Activated CD4-positive, alpha-beta T cell treated with anti-CD3 and anti-CD28 coated beads, Interleukin-2, amount 50 U/mL, for 1 hour (primary cell): ENCODE measurements around the gene MYL12A.
"Not testable (repeated sequence)": the region's sequence is repeated elsewhere in the genome, so short reads cannot be mapped to it uniquely, and the experiment has no call there.

ENCODE experiments used
- DNase-seq: peaks from one replicate; pipeline ENCODE4 v3.0.0-alpha.2; 2020

MYL12A gene

DNA sequence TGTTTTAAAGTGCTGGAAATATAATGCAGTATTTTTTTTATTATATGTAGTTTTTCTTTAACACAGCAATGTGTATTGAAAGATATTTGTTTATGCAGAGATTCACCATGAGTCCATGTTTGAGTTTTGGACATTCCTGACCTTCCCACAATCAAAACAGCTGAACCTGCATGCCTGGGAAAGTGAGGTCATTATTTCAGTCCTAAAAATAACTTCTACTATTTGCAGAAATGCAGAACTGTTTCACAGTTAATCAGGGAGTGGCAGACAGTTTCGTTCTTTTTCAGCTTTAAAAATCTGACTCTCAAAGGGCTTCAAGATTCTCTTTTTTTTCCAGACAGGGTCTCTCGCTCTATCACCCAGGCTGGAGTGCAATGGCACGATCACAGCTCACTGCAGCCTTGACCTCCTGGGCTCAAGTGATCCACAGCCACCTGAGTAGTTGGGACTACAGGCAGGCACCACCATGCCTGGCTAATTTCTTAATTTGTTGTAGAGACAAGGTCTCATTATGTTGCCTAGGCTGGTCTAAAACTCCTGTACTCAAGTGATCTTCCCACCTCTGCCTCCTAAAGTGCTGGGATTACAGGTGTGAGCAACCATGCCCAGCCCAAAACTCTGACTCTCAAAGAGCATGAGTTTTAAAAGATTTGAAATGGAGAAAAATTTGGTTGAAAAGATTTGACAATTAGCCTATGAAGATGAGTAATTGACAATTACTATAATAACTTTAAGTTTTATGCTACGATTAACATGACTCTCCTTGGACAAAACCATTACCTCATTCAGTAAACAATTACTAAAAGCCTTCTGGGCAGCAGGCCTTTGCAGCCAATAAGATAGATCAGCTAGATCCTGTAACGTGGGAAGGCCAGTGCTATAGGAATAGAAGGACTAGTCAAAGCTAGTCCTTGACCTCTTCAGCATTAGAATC lies 9.4 kb downstream of the MYL12A start:
- DNase-seq, result no peak

- DNase-seq, result no peak
These were observed 10.1 kb downstream of the MYL12A start for GRCh38 chr18:3257627-3258120.

DNA sequence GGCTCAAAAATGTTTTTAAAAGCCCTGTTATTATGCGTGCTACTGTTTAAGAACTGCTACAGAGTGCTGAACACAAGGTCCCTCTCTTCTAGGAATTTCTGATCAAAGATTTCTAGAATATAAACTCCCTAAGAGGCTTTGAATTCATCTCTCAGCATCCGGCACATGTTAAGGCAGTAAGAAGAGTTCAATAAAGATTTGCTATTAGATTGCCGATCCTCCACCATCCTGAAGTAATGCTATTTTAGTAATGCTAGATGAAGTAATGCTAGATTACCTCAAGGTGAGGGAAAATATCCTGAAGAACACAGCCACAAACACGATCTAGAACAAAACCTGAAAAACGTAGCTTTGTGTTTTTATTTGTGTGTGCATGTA lies 13.4 kb downstream of the MYL12A start:
- DNase-seq, result no peak

GRCh38 chr18:3261373-3262233 lies 14.0 kb downstream of the MYL12A start, which contains the start of gene MYL12B:
Gene MYL12B (plus strand): TSS chr18:3262133. CDS start chr18:3272899, 10,766 bp downstream.
- peak; percentile 78 for DNase-seq

GRCh38 chr18:3262234-3263131 lies 14.9 kb downstream of the MYL12A start:
- DNase-seq, result peak; percentile 33

GRCh38 chr18:3263132-3263700 lies 15.6 kb downstream of the MYL12A start:
- no peak for DNase-seq

DNA sequence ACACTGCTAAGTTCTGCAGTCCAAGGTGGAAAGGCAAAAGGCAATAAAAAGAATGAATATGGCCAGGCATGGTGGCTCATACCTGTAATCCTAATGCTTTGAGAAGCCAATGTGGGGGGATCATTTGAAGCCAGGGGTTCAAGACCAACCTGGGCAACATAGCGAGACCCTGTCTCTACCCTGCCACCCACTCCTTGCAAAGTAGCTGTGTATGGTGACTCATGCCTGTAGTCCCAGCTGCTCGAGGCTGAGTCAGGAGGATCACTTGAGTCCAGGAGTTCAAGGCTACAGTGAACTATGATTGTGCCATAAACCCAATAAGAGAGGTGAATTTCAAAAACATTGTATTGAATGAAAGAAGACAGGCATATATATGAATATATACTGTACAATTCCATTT lies 16.8 kb downstream of the MYL12A start:
- DNase-seq, result no peak

- DNase-seq, result no peak
These were observed 18.0 kb downstream of the MYL12A start for GRCh38 chr18:3265564-3266033.

GRCh38 chr18:3266062-3266608 lies 18.5 kb downstream of the MYL12A start:
- DNase-seq, result no peak

DNA sequence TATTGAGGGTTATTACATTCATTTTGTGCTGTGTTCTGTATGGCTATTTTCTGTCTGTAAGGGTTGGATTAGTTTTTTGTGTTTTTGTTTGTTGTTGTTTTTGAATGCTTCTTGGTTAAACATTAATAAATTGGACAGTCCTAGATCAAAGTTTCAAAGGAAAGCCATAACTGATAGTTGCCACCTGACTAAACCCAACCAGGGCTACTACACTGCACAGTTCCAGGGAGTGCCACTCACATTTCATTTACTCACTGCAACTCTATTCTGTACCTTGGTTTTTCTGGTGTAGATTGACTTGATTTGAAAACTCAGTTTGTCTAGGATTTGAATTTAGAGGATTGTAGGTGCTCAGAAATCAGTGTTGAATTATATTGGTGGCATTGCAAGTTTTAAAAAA lies 20.7 kb downstream of the MYL12A start:
- DNase-seq, result no peak

DNA sequence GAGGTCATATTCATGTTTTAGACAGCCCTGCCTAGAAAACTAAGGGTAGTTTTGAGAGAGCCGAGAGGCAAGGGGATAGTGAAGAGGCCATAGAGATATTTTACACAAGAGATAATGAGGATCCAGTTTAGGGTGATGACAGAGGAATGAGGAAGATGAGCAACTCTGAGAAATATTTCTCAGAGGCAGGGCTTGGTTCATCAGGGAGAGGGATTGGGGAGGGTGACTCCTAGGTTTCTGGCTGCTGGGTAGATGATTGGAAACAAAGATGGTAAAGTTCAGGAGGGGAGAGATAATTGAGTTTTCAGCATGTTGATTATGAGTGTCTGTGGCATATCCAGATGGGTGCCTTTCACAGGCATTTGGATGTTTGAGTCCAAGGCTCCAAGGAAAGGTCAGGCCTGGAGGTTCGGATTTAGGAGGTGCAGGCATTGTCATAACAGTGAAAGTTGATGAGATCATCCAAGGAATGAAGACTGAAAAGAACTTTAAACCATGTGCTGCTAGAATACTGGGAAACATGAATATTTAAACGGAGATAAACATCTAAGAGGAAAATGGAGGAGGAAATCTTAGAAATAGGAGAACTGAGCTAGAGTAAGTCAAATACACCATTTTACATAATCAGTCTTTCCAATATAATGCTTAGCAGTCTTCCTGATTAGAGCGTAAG lies 21.8 kb downstream of the MYL12A start:
- DNase-seq, result no peak

DNA sequence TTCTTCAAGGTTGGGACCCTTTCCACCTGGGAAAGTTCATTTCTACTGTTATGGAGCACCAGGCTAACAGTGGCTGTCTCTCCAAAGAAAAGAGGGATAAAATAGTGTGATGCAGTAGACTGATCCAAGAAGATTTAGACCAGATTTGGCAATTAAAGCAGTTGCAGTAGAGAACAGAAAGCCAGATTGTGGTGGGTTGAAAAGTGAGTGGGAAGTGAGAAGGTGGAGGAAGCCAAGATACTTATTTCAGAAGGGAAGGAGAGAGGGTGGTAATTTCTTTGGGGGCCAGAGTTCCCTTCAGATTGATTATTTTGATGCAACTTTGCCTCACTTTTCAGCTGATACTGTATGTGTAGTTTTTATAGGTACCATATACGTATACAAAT lies 22.3 kb downstream of the MYL12A start:
- no peak for DNase-seq

DNA sequence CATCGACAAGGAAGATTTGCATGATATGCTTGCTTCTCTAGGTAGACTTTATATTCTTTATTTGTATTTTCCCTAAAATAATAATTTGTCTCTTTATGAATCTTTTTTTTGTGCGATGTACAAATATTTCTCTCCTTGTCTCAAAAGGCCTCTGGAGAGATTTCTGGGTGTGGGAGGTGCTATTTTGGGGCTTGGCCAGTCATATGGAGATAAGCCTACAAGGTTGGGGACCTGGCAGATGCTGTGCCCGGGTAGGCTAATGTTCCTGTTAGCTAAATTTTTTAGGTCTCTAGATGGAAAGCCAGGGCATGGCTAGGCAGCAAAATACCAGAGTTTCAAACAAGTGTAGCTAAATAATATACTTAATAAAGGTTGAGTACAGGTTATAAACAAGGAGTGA lies 25.4 kb downstream of the MYL12A start:
- no peak for DNase-seq

- DNase-seq, result not testable (repeated sequence)
These were observed 30.1 kb downstream of the MYL12A start for GRCh38 chr18:3277643-3278213.

DNA sequence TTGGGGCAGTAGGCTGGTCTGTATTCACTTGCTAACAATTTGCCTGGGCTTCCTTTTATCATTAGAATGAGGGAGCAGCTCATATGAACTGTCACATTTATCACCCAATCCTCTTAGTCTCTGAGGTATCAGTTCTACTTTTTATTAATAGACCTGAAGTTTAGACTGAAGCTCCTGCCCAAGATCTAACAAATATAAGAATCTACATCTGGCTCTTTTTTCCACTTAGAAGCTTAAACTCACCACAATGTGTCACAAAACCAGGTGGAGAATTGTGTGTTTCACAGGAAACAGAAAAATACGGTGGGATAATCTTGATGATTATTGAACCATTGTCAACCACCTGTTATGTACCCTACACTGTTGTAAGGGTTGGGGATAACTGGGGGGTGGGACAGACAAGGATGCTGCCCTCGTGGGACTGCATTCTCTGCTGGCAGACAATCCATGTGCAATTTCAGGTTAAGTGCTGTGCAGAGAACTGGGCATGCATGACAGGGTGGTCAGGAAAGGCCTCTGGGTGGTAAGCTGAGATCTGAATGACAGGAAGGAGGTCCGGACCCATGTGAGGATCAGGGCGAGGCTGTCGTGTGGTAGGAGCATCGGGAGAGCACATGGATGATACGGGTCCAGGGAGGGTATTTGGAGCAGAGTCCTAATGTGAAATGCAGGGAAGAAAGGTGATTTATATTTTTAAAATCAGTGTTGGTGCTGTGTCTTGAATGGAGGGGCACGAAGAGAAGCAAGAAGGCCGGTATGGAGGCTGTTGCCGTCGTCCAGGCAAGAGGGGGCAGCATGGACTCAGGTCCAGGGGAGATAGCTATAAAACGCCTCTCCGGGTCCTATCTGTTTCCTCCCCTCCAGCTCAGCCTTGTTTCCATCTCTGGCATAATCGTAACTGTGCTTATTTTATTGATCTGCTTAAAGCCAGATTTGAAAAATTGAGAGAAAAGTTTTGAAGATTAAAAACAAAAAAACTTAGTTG lies 31.9 kb downstream of the MYL12A start:
- DNase-seq, result no peak

DNA sequence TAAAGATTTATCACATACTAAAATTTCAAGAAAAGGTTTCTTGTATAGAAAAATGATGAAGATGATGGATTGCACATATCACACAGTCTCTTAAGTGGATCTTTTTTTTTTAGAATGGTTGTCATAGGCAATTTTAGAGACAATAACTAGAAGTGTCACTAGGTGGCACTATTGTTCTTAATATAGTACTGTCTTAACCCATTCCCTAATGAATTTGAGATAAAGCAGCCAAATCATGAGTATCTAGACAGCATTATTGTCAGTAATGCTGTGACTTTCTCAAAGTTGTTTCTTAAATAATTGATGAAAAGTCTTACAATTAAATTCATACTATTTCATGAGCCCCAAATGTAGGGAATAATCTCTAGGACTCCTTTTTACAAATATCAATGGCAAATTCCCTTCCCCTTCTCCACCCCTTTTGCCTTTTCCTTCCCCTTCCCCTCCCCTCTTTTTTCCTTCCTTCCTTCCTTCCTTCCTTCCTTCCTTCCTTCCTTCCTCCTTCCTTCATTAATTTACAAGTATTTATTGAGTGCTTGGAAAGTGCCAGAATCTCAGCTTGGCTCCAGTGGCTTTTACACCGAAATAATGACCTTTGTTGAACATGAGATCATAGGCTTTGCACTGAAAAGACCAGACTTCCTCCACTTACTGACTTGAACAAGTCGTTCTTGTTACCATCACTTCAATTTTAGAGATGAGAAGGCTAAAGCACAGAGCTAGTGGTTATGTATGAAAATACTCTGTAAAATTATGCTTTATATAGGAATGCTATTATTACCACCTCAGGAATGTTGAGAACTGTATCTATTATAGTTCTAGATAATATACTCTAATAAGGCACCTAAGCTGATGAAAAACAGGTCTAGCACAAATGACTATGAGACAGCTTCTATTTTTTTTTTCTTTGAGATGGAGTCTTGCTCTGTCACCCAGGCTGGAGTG lies 34.1 kb downstream of the MYL12A start:
- no peak for DNase-seq

- no peak for DNase-seq
These were observed 35.8 kb downstream of the MYL12A start for GRCh38 chr18:3283253-3283863.

GRCh38 chr18:3283908-3284307 lies 36.3 kb downstream of the MYL12A start:
- no peak for DNase-seq
